GM19351 (cell line): ENCODE measurements around the gene AP3S2.
"Not testable (repeated sequence)": the region's sequence is repeated elsewhere in the genome, so short reads cannot be mapped to it uniquely, and the experiment has no call there.

ENCODE experiments used
- ATAC-seq: cut with Tn5 transposase; IDR thresholded peaks from one replicate; pipeline ENCODE4 v1.9.1; 2021; ENCODE audit warnings: mild to moderate bottlenecking, moderate library complexity; ENCODE audit not compliant: unreplicated experiment

Gene AP3S2

GRCh38 chr15:89893696-89894447 is at the start of gene AP3S2:
AP3S2 (minus strand) TSS chr15:89893994; CDS start chr15:89893949, 45 bp downstream.
- peak; percentile 91 for ATAC-seq

- no peak for ATAC-seq
Observed at GRCh38 chr15:89939910-89940309, 46.1 kb upstream of the AP3S2 start.

GRCh38 chr15:89939377-89939776 is 45.6 kb upstream of the AP3S2 start:
- not testable (repeated sequence) for ATAC-seq

GRCh38 chr15:89937365-89938350 is 43.9 kb upstream of the AP3S2 start:
- ATAC-seq = no peak

GRCh38 chr15:89936786-89937265 is 43.0 kb upstream of the AP3S2 start:
- ATAC-seq = no peak

- no peak for ATAC-seq
Observed at GRCh38 chr15:89936051-89936785, 42.4 kb upstream of the AP3S2 start.

- ATAC-seq = no peak
Observed at GRCh38 chr15:89932880-89933279, 39.1 kb upstream of the AP3S2 start.

GRCh38 chr15:89928421-89928820 is 34.6 kb upstream of the AP3S2 start:
- ATAC-seq = no peak

- ATAC-seq = no peak
Observed at GRCh38 chr15:89926158-89926557, 32.4 kb upstream of the AP3S2 start.

- no peak for ATAC-seq
Observed at GRCh38 chr15:89917442-89918101, 23.8 kb upstream of the AP3S2 start.

GRCh38 chr15:89916660-89917059 is 22.9 kb upstream of the AP3S2 start:
- ATAC-seq = no peak

- no peak for ATAC-seq
Observed at GRCh38 chr15:89912674-89913396, 19.0 kb upstream of the AP3S2 start, which contains the start of gene ARPIN. ARPIN (minus strand) TSS chr15:89912952; CDS start chr15:89912835, 117 bp downstream.

- no peak for ATAC-seq
Observed at GRCh38 chr15:89912145-89912673, 18.4 kb upstream of the AP3S2 start.

GRCh38 chr15:89910891-89911626 is 17.3 kb upstream of the AP3S2 start:
- ATAC-seq = no peak

- no peak for ATAC-seq
Observed at GRCh38 chr15:89909611-89910010, 15.8 kb upstream of the AP3S2 start.

- ATAC-seq = no peak
Observed at GRCh38 chr15:89908226-89908625, 14.4 kb upstream of the AP3S2 start.

GRCh38 chr15:89907289-89907688 is 13.5 kb upstream of the AP3S2 start:
- ATAC-seq = no peak

GRCh38 chr15:89905846-89906378 is 12.1 kb upstream of the AP3S2 start:
- ATAC-seq = no peak
